HepG2 (cell line): Measurements from ENCODE around the gene MCF2L. TPM values are rescaled to one million over a fixed set of nuclear protein-coding genes. Genes with fewer than 3 reads are reported as not detected.

Experiments used
- AKNA ChIP-seq: sonication (generic); formaldehyde crosslinking; IDR thresholded peaks from 2 replicates; pipeline ENCODE4 v1.4.0; 2020; ENCODE audit warnings: missing genetic modification reagents, borderline replicate concordance
- ATF6 ChIP-seq: sonication (generic); formaldehyde crosslinking; conservative IDR thresholded peaks from 2 replicates; pipeline ENCODE4 v1.4.0; 2020; ENCODE audit warnings: missing genetic modification reagents
- CSRNP1 ChIP-seq: sonication (generic); formaldehyde crosslinking; IDR thresholded peaks from 2 replicates; pipeline ENCODE4 v1.8.1; 2023; ENCODE audit warnings: mild to moderate bottlenecking, missing genetic modification reagents
- CTCF ChIP-seq: sonication (generic); formaldehyde crosslinking; IDR thresholded peaks from 2 replicates; pipeline ENCODE4 v1.5.0; 2020; ENCODE audit warnings: mild to moderate bottlenecking, missing genetic modification reagents, moderate library complexity
- HDAC1 ChIP-seq: sonication (generic); formaldehyde crosslinking; IDR thresholded peaks from 2 replicates; pipeline ENCODE4 v1.5.1; 2020; ENCODE audit warnings: mild to moderate bottlenecking, missing genetic modification reagents
- HMGA1 ChIP-seq: sonication (generic); formaldehyde crosslinking; conservative IDR thresholded peaks from 2 replicates; pipeline ENCODE4 v1.4.0; 2020; ENCODE audit warnings: missing genetic modification reagents
- HNRNPLL ChIP-seq: fragments of 200-400 bp; formaldehyde crosslinking; IDR thresholded peaks from 2 replicates; pipeline ENCODE4 v1.6.1; 2017; ENCODE audit warnings: mild to moderate bottlenecking, low read depth, low read length; ENCODE audit not compliant: poor library complexity, severe bottlenecking
- RBFOX2 ChIP-seq: fragments of 200-400 bp; formaldehyde crosslinking; IDR thresholded peaks from 2 replicates; pipeline ENCODE4 v1.6.1; 2017; ENCODE audit warnings: low read depth, mild to moderate bottlenecking, low read length
- RFXAP ChIP-seq: sonication (generic); formaldehyde crosslinking; IDR thresholded peaks from 2 replicates; pipeline ENCODE4 v1.4.0; 2020; ENCODE audit warnings: missing genetic modification reagents, borderline replicate concordance
- SPEN ChIP-seq: sonication (generic); formaldehyde crosslinking; IDR thresholded peaks from 2 replicates; pipeline ENCODE4 v1.5.1; 2020; ENCODE audit warnings: low read depth, mild to moderate bottlenecking, missing genetic modification reagents
- SRSF4 ChIP-seq: fragments of 200-400 bp; formaldehyde crosslinking; IDR thresholded peaks from one replicate; pipeline ENCODE4 v1.6.1; 2018; ENCODE audit warnings: mild to moderate bottlenecking, low read depth, low read length, moderate library complexity; ENCODE audit not compliant: poor library complexity, severe bottlenecking
- SSRP1 ChIP-seq: IDR thresholded peaks from 2 replicates; pipeline ENCODE4 v1.6.1; 2016; ENCODE audit warnings: control low read depth
- STAG1 ChIP-seq: sonication (generic); formaldehyde crosslinking; IDR thresholded peaks from 2 replicates; pipeline ENCODE4 v1.4.0; 2020; ENCODE audit warnings: missing genetic modification reagents
- U2AF2 ChIP-seq: fragments of 200-400 bp; formaldehyde crosslinking; IDR thresholded peaks from 2 replicates; pipeline ENCODE4 v1.6.1; 2017; ENCODE audit warnings: low read depth, mild to moderate bottlenecking, low read length
- XRCC5 ChIP-seq: fragments of 200-400 bp; formaldehyde crosslinking; optimal IDR thresholded peaks from 2 replicates; pipeline ENCODE3; 2017; ENCODE audit warnings: mild to moderate bottlenecking, low read length
- ZBTB38 ChIP-seq: sonication (generic); formaldehyde crosslinking; IDR thresholded peaks from 2 replicates; pipeline ENCODE4 v1.5.1; 2020; ENCODE audit warnings: mild to moderate bottlenecking, missing genetic modification reagents
- ZNF230 ChIP-seq: sonication (generic); formaldehyde crosslinking; IDR thresholded peaks from 2 replicates; pipeline ENCODE4 v1.4.0; 2020; ENCODE audit warnings: mild to moderate bottlenecking, missing genetic modification reagents
- ZNF317 ChIP-seq: sonication (generic); formaldehyde crosslinking; IDR thresholded peaks from 2 replicates; pipeline ENCODE4 v1.5.0; 2020; ENCODE audit warnings: mild to moderate bottlenecking, missing genetic modification reagents
- polyA plus RNA-seq, 8 experiments: library from polyadenylated mRNA; depleted of rRNA in 3 of 8; stranded (reverse) in 7 of 8; unstranded in 1 of 8; fragments of >200 nt; fragmentation: Illumina TruSeq in 4 of 8; extraction: Trizol in 4 of 8; gene quantifications; 2 replicates each; pipeline versions ENCODE4 v1.2.1 to v1.2.3, GENCODE V29; 2011 to 2016; ENCODE audit warnings: low read depth in 4 of 8, missing spikeins in 1 of 8, mixed read lengths in 1 of 8; ENCODE audit not compliant: insufficient read depth in 1 of 8
- total RNA-seq, 5 experiments: library from RNA; depleted of rRNA; stranded (reverse); fragments of >200 nt; fragmentation: Illumina TruSeq; extraction: Trizol; gene quantifications; 2 replicates each; pipeline ENCODE4 v1.2.3, GENCODE V29; 2016; ENCODE audit warnings: low read depth in 1 of 5

The MCF2L gene
- total and polyA plus RNA-seq, 2 of the 13 experiments (the other 11 are each of a cell fraction or from before 2014, with no cell fraction given): 19.4 to 28.4 TPM

- 0 out of 2 replicates have a peak, but pooled peaks have one; percentile 8 for TF ChIP-seq ZNF317 (CRISPR knock-in tag)
- no peak for TF ChIP-seq SPEN (CRISPR knock-in tag)
- TF ChIP-seq SRSF4: no peak
- peak; percentile 76 for TF ChIP-seq XRCC5
- peak; percentile 58 for TF ChIP-seq HDAC1
- TF ChIP-seq ATF6 (CRISPR knock-in tag): no peak
- TF ChIP-seq U2AF2: no peak
- TF ChIP-seq CSRNP1 (CRISPR knock-in tag): no peak
- TF ChIP-seq SSRP1: no peak
- TF ChIP-seq RBFOX2: peak; percentile 10; the same call in 1 of the 2 replicates
- peak; percentile 90 for TF ChIP-seq CTCF
- peak; percentile 13; the same call in 1 of the 2 replicates for TF ChIP-seq ZBTB38 (CRISPR knock-in tag)
- no peak for TF ChIP-seq RFXAP (CRISPR knock-in tag)
- TF ChIP-seq HNRNPLL: peak; percentile 26
- no peak for TF ChIP-seq AKNA
- TF ChIP-seq STAG1: peak; percentile 72
- TF ChIP-seq HMGA1: no peak
- no peak for TF ChIP-seq ZNF230 (CRISPR knock-in tag)
These were observed 154.5 kb downstream of the MCF2L start (continued) for GRCh38 chr13:113123226-113124201.
